ENCODE measurements around the gene IGF1R. TPM values are rescaled to one million over a fixed set of nuclear protein-coding genes. Genes with fewer than 3 reads are reported as not detected.

The IGF1R gene
- total and polyA plus RNA-seq, 4 donors: 17.6 to 34.8 (median 21.0) TPM

- H3K4me3 ChIP-seq (ENCODE audit: low read depth, low read length): no peak overlapping the region
- H3K27ac ChIP-seq (ENCODE audit: low read depth, low read length): no peak overlapping the region
- peaks cover 44% of the 10 kb centered on the region for H3K36me3 ChIP-seq (ENCODE audit: control insufficient read depth, insufficient read depth, low read length)
- peak in 1 of 6 donors; percentile 11 for DNase-seq (ENCODE audit: low read depth in 4 of 6, low spot score in 6 of 6)
- H3K9me3 ChIP-seq (ENCODE audit: control insufficient read depth, insufficient read depth, low read length): no peaks in the 10 kb centered on the region
- 100% methylated on average over 1 of the region's 5 CpGs for WGBS (ENCODE audit: insufficient coverage)
- H3K4me1 ChIP-seq (ENCODE audit: control insufficient read depth, insufficient read depth, low read length): peaks cover 9% of the 10 kb centered on the region
- no peaks in the 10 kb centered on the region for H3K27me3 ChIP-seq (ENCODE audit: control insufficient read depth, insufficient read depth, low read length)
These were observed 293.4 kb downstream of the IGF1R start for GRCh38 chr15:98941595-98942255.

GRCh38 chr15:98942431-98942830 lies 294.1 kb downstream of the IGF1R start:
- Histone ChIP-seq H3K27me3 (ENCODE audit: control insufficient read depth, insufficient read depth, low read length) (no peaks in the 10 kb centered on the region), H3K9me3 (ENCODE audit: control insufficient read depth, insufficient read depth, low read length) (no peaks in the 10 kb centered on the region), H3K27ac (ENCODE audit: low read depth, low read length) (no peak overlapping the region), H3K4me3 (ENCODE audit: low read depth, low read length) (no peak overlapping the region), H3K4me1 (ENCODE audit: control insufficient read depth, insufficient read depth, low read length) (peaks cover 9% of the 10 kb centered on the region), H3K36me3 (ENCODE audit: control insufficient read depth, insufficient read depth, low read length) (peaks cover 44% of the 10 kb centered on the region)
- WGBS (ENCODE audit: insufficient coverage): 96% methylated on average over 6 of the region's 7 CpGs
- no peak for DNase-seq (ENCODE audit: low read depth in 4 of 6, low spot score in 6 of 6)

- 65% methylated on average over 3 of the region's 5 CpGs for WGBS (ENCODE audit: insufficient coverage)
These were observed 294.7 kb downstream of the IGF1R start for GRCh38 chr15:98943051-98943508.

GRCh38 chr15:98943601-98944151 lies 295.3 kb downstream of the IGF1R start:
- no peak overlapping the region for H3K27ac ChIP-seq (ENCODE audit: low read depth, low read length)
- WGBS (ENCODE audit: insufficient coverage): 56% methylated on average over 3 of the region's 6 CpGs
- no peak overlapping the region for H3K4me3 ChIP-seq (ENCODE audit: low read depth, low read length)
- H3K4me1 ChIP-seq (ENCODE audit: control insufficient read depth, insufficient read depth, low read length): peaks cover 9% of the 10 kb centered on the region
- no peaks in the 10 kb centered on the region for H3K9me3 ChIP-seq (ENCODE audit: control insufficient read depth, insufficient read depth, low read length)
- peaks cover 52% of the 10 kb centered on the region for H3K36me3 ChIP-seq (ENCODE audit: control insufficient read depth, insufficient read depth, low read length)
- DNase-seq (ENCODE audit: low read depth in 4 of 6, low spot score in 6 of 6): peak in 2 of 6 donors; percentile 27 to 70
- H3K27me3 ChIP-seq (ENCODE audit: control insufficient read depth, insufficient read depth, low read length): no peaks in the 10 kb centered on the region

More at GRCh38 chr15:98943051-98943508, 294.7 kb downstream of the IGF1R start:
- Histone ChIP-seq H3K27me3 (ENCODE audit: control insufficient read depth, insufficient read depth, low read length) (no peaks in the 10 kb centered on the region), H3K36me3 (ENCODE audit: control insufficient read depth, insufficient read depth, low read length) (peaks cover 47% of the 10 kb centered on the region), H3K4me1 (ENCODE audit: control insufficient read depth, insufficient read depth, low read length) (peaks cover 9% of the 10 kb centered on the region), H3K4me3 (ENCODE audit: low read depth, low read length) (no peak overlapping the region), H3K9me3 (ENCODE audit: control insufficient read depth, insufficient read depth, low read length) (no peaks in the 10 kb centered on the region), H3K27ac (ENCODE audit: low read depth, low read length) (no peak overlapping the region)
- DNase-seq (ENCODE audit: low read depth in 4 of 6, low spot score in 6 of 6): no peak

- WGBS (ENCODE audit: insufficient coverage): 86% methylated on average over 14 of the region's 15 CpGs
- Histone ChIP-seq H3K4me3 (ENCODE audit: low read depth, low read length) (no peak overlapping the region), H3K36me3 (ENCODE audit: control insufficient read depth, insufficient read depth, low read length) (peaks cover 60% of the 10 kb centered on the region), H3K9me3 (ENCODE audit: control insufficient read depth, insufficient read depth, low read length) (no peaks in the 10 kb centered on the region), H3K4me1 (ENCODE audit: control insufficient read depth, insufficient read depth, low read length) (peaks cover 9% of the 10 kb centered on the region), H3K27ac (ENCODE audit: low read depth, low read length) (no peak overlapping the region), H3K27me3 (ENCODE audit: control insufficient read depth, insufficient read depth, low read length) (no peaks in the 10 kb centered on the region)
- no peak for DNase-seq (ENCODE audit: low read depth in 4 of 6, low spot score in 6 of 6)
These were observed 298.2 kb downstream of the IGF1R start for GRCh38 chr15:98946301-98947255.

- Histone ChIP-seq H3K4me1 (ENCODE audit: control insufficient read depth, insufficient read depth, low read length) (peaks cover 2% of the 10 kb centered on the region), H3K4me3 (ENCODE audit: low read depth, low read length) (no peak overlapping the region), H3K9me3 (ENCODE audit: control insufficient read depth, insufficient read depth, low read length) (no peaks in the 10 kb centered on the region), H3K36me3 (ENCODE audit: control insufficient read depth, insufficient read depth, low read length) (peaks cover 56% of the 10 kb centered on the region), H3K27me3 (ENCODE audit: control insufficient read depth, insufficient read depth, low read length) (no peaks in the 10 kb centered on the region), H3K27ac (ENCODE audit: low read depth, low read length) (no peak overlapping the region)
- WGBS (ENCODE audit: insufficient coverage): 97% methylated on average over 9 of the region's 13 CpGs
- DNase-seq (ENCODE audit: low read depth in 4 of 6, low spot score in 6 of 6): no peak
These were observed 300.1 kb downstream of the IGF1R start for GRCh38 chr15:98948456-98948855.

GRCh38 chr15:98948941-98949340 lies 300.6 kb downstream of the IGF1R start:
- Histone ChIP-seq H3K27me3 (ENCODE audit: control insufficient read depth, insufficient read depth, low read length) (no peaks in the 10 kb centered on the region), H3K9me3 (ENCODE audit: control insufficient read depth, insufficient read depth, low read length) (no peaks in the 10 kb centered on the region), H3K4me1 (ENCODE audit: control insufficient read depth, insufficient read depth, low read length) (peaks cover 6% of the 10 kb centered on the region), H3K27ac (ENCODE audit: low read depth, low read length) (no peak overlapping the region), H3K36me3 (ENCODE audit: control insufficient read depth, insufficient read depth, low read length) (peaks cover 61% of the 10 kb centered on the region), H3K4me3 (ENCODE audit: low read depth, low read length) (no peak overlapping the region)
- 99% methylated on average over 7 of the region's 11 CpGs for whole genome bisulfite sequencing (ENCODE audit: insufficient coverage)
- no peak for DNase-seq (ENCODE audit: low read depth in 4 of 6, low spot score in 6 of 6)

- H3K4me1 ChIP-seq (ENCODE audit: control insufficient read depth, insufficient read depth, low read length): peaks cover 12% of the 10 kb centered on the region
- no peak for DNase-seq (ENCODE audit: low read depth in 4 of 6, low spot score in 6 of 6)
- H3K4me3 ChIP-seq (ENCODE audit: low read depth, low read length): no peak overlapping the region
- no peaks in the 10 kb centered on the region for H3K9me3 ChIP-seq (ENCODE audit: control insufficient read depth, insufficient read depth, low read length)
- H3K36me3 ChIP-seq (ENCODE audit: control insufficient read depth, insufficient read depth, low read length): peaks cover 63% of the 10 kb centered on the region
- H3K27ac ChIP-seq (ENCODE audit: low read depth, low read length): no peak overlapping the region
- H3K27me3 ChIP-seq (ENCODE audit: control insufficient read depth, insufficient read depth, low read length): no peaks in the 10 kb centered on the region
- whole genome bisulfite sequencing (ENCODE audit: insufficient coverage): 84% methylated on average over 5 of the region's 6 CpGs
These were observed 301.3 kb downstream of the IGF1R start for GRCh38 chr15:98949624-98950023.

GRCh38 chr15:98950248-98950647 lies 301.9 kb downstream of the IGF1R start:
- Histone ChIP-seq H3K27ac (ENCODE audit: low read depth, low read length) (no peak overlapping the region), H3K4me1 (ENCODE audit: control insufficient read depth, insufficient read depth, low read length) (peaks cover 18% of the 10 kb centered on the region), H3K36me3 (ENCODE audit: control insufficient read depth, insufficient read depth, low read length) (peaks cover 59% of the 10 kb centered on the region)

More at GRCh38 chr15:98950248-98950647, 301.9 kb downstream of the IGF1R start:
- Histone ChIP-seq H3K27me3 (ENCODE audit: control insufficient read depth, insufficient read depth, low read length) (no peaks in the 10 kb centered on the region), H3K4me3 (ENCODE audit: low read depth, low read length) (no peak overlapping the region), H3K9me3 (ENCODE audit: control insufficient read depth, insufficient read depth, low read length) (no peaks in the 10 kb centered on the region)
- DNase-seq (ENCODE audit: low read depth in 4 of 6, low spot score in 6 of 6): no peak
